Dermis microvascular lymphatic vessel endothelial cell (primary cell): Measurements from ENCODE around the gene ACOT6. TPM values are rescaled to one million over a fixed set of nuclear protein-coding genes. Genes with fewer than 3 reads are reported as not detected.
"Not testable (repeated sequence)": the region's sequence is repeated elsewhere in the genome, so short reads cannot be mapped to it uniquely, and the experiment has no call there.

Experiments
- DNase-seq, 2 donors: peaks; one replicate each; pipeline versions ENCODE4 v3.0.0 to v3.0.0-alpha.2; 2010; ENCODE audit warnings: low read depth in 2 of 2
- total RNA-seq: library from RNA; depleted of rRNA; stranded (reverse); fragments of >200 nt; gene quantifications from 2 replicates; pipeline ENCODE4 v1.2.1, GENCODE V29; 2014

The ACOT6 gene
- total RNA-seq, 1 donor from 2014 or later, result not detected

- DNase-seq, result peak; percentile 82 to 90
Measured at GRCh38 chr14:73644531-73645247, 32.4 kb downstream of the ACOT6 start, which contains the start of gene DNAL1. TSS of gene DNAL1 (plus strand) at chr14:73644986. CDS start at chr14:73645040, 54 bp downstream.

- DNase-seq, result no peak
Measured at GRCh38 chr14:73645248-73645610, 32.9 kb downstream of the ACOT6 start.

GRCh38 chr14:73651005-73651404 lies 38.7 kb downstream of the ACOT6 start:
- no peak for DNase-seq

DNA sequence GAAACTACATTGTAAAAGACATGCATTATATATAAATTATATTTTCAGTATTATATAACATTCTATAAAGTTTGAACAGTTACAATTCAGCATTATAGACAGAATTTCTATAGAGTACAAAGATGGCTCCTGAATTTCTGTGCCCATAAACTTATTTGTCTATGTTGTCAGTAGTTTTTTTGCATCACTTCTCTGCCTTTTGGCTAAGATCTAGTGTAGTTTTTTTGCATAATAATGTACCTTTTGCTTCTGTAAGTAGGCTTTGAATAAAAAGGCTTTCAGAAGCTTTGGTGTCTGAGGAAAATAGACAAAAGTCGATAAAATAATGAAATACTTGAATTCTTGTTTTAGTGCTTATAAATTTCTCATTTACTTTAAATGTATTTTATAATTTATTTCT lies 43.5 kb downstream of the ACOT6 start:
- DNase-seq, result no peak

DNA sequence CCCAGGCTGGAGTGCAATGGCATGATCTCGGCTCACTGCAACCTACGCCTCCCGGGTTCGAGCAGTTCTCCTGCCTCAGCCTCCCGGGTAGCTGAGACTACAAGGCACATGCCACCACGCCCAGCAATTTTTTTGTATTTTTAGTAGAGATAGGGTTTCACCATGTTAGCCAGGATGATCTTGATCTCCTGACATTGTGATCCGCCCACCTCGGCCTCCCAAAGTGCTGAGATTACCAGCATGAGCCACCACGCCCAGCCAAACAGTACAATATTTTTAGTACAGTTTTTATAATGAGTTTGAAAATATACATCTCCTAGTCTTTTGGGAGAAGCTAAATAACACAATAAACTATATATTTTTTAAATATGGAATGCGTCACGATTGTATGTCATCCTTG lies 46.9 kb downstream of the ACOT6 start:
- not testable (repeated sequence) for DNase-seq

DNA sequence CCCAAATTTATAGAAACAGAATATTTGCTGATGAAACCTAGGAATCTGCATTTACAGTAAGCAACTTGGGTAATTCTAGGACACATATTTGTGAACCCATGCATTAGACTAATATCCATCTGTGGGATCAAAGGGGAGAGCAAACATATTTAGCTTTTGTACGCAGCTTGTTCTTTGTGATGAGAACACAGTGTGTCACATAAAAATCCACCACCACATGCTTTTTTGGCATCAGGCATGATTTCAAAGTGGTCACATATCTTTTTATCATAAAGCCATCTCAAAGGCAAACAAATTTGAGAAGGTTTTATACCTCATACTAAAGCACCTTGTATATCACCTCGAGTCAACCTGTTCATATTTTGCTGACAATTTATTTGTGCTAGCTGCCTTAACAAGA lies 48.2 kb downstream of the ACOT6 start:
- no peak for DNase-seq

DNA sequence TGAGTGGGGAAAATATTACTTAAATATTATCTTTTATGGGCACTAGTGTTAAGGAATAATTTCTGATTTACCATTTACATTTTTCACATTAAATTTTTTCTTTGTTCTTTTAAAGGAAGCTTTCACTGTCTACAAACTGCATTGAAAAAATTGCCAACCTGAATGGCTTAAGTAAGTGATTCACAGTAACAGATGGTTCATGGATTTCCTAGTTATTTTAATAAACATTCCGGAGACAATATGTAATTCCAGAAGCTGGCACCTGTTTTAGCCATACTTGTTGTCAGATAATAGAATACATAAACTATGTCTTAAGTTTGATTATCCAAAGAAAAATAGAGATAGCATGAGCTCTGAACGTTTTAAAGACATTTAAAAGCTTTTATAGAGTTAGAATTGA lies 49.6 kb downstream of the ACOT6 start:
- DNase-seq, result peak in 1 of 2 donors; percentile 19

- peak in 1 of 2 donors; percentile 64 for DNase-seq
Measured at GRCh38 chr14:73662487-73662943, 50.2 kb downstream of the ACOT6 start.

DNA sequence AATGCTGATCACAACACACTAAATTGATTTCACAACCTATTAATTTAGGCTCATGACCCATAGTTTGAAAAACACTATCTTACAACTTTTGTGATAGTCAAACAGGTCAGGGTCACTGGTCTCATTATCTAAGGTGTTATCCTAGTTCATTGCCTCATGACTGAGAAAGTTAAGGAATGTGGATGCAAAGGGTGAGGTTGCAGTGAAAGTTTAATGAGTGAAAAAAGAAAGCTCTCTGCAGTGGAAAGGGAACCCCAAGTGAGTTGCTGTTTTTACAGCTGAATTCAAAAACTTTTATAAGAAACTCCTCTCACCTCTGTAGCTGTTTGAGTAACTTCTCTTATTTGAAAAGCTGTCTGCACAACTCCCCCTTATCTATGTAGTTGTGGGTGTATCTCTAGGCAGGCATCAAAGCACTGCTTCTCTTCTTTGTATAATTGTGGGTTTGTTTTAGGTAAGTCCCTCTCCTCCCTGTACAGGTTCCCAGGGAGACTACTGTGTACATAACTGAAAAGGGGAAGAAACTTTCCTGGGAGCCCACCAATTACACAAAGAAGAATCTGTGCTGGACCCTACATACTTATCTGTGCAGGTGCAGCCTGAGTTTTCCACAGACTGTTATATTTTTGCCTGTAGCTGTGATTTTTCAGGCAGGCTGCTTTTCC lies 51.4 kb downstream of the ACOT6 start:
- DNase-seq, result no peak

DNA sequence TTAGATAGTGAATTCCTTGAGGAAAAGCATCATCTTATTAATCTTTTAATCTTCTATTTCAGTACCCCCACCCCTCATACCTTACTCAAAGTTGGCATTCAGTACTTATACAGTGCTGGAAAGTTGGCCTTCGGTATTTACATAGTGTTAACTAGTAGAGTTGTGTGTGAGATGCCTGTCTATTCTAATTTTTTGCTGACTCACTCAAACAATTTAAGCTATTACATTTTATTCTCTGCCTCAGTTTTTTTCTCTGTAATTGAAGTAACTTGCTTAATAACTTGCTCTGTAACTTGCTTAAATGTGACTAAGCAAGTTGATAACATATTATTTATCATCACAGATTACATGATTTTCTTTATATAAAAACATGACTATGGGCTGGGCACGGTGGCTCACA lies 52.8 kb downstream of the ACOT6 start:
- DNase-seq, result no peak

DNA sequence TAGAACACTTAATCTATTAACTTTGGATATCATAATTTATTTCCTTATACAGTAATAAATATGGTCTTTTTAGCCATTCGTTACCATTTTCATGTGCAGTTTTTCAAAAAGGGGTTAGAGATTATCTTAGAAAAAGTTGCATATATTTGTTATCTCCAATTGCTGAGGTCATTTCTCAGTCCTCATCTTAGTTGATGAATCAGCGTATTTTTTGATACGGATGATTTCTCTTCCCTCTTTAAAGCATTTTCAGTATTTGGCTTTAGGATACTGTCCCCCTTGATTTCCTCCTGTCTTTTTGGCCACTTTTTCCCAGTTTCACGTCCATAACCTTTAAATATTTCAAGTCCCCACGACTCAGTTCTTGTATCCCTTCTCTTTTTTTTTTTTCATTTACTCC lies 54.3 kb downstream of the ACOT6 start:
- no peak for DNase-seq

- no peak for DNase-seq
Measured at GRCh38 chr14:73667854-73668253, 55.5 kb downstream of the ACOT6 start.

Other genes with a start within 250 kb of the ACOT6 start
- gene NUMB, start 154.0 kb upstream of the ACOT6 start, total RNA-seq, result 53.1 and 72.8 TPM in 2 replicates
- 15.0 and 18.2 TPM in 2 replicates for gene RIOX1, start 121.6 kb upstream of the ACOT6 start, total RNA-seq
- 1.2 and 1.8 TPM in 2 replicates for gene ACOT1, start 75.4 kb upstream of the ACOT6 start, total RNA-seq
- under 0.01 TPM in 1 of 2 replicates, not detected in the other for gene HEATR4, start 53.6 kb upstream of the ACOT6 start, total RNA-seq
- gene ACOT2, start 43.3 kb upstream of the ACOT6 start, total RNA-seq, result 6.8 and 9.6 TPM in 2 replicates
- 0.13 and 0.26 TPM in 2 replicates for gene ACOT4, start 20.6 kb upstream of the ACOT6 start, total RNA-seq
- 4.7 and 5.1 TPM in 2 replicates for gene DNAL1, start 32.5 kb downstream of the ACOT6 start, total RNA-seq
- 13.5 and 15.9 TPM in 2 replicates for gene PNMA1, start 101.9 kb downstream of the ACOT6 start, total RNA-seq
- 0.76 and 1.7 TPM in 2 replicates for gene PTGR2, start 239.3 kb downstream of the ACOT6 start, total RNA-seq